GM19467 (cell line): ENCODE data around the gene CCDC182.

Experiments used
- ATAC-seq: cut with Tn5 transposase; IDR thresholded peaks from one replicate; pipeline ENCODE4 v1.9.1; 2021; ENCODE audit warnings: mild to moderate bottlenecking, moderate library complexity; ENCODE audit not compliant: unreplicated experiment

Gene CCDC182

DNA sequence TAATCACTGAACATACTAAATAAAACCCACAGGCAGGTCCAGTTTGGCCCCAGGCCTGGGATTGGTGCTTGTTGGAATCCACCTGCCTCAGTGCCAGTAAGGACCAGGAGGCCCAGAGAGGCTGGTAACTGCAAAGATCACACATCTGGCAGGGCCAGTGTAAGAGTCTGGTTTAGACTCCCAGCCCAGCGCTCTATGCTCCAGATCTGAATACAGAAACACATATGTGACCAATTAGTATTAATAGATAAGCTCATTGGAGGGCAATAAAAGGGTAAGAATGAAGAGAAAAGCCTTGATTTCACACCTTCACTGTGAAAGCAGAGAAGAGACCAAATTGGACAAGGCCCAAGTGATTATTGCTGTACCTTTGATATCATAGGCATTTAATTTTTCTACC is 13.6 kb upstream of the CCDC182 start:
- no peak for ATAC-seq

DNA sequence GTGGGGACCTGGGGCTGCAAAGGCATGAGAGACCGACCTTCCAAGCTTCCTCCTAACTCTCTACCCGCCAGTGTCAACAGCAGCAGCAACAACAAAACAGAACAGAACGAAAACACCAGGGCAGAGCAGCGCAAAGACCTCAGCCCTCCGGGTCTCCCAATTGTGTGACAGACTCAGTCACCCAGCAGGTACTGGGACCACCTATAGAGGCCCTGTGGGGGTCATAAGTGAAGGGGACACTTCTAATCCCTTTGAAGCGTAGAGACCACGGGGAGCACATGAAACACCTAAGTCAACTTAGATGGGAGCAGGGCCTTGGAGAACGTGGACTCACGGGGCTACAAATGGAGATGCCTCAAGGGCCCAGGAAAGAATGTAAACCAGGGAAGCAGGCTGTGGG is 12.6 kb upstream of the CCDC182 start:
- no peak for ATAC-seq

DNA sequence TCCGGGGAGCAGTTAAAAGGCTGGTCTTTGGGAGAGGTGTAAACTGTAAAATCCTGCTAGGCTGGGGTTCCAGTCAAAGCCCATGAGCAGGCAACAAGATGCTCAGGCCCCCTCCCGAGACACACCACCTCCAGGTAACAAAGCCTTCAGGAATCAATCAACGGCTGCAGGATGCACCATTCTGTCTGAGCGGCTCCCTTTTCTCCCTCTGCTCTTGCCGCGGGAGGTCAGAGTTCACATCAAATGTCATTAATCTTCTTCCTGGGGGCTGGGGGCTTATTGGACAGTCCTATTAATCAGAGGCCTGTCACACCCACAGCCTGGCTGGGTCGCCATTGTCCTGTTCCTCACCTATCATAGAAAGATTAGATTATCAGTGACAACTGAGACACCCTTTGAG is 11.9 kb upstream of the CCDC182 start:
- no peak for ATAC-seq

DNA sequence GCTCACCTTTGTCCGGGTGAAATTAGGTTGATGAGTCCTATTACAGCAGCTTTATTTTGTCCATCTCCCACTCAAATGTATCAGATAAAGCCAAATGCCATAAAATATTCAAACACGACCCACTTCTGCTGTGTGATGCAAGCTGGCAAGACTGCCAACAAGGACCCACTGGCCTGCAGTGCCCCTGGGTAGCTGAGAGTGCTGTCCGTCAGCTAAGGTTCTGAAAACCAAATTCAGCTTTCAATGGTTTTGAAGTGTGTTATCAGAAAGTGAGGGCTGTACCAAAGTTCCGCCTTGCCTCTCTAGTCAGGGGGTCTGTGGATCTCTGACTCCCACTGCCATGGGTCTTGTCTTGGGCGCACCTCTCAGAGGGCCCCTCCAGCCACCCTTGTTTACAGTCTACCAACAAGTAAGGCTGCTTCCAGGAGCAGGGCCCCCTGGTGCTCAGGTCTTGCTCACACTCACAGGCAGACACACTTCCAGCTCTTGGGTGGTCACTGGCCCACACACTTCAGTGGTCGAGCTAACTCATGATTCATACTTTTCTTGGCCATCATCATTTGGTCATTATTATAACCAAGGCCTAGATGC is 10.5 kb upstream of the CCDC182 start:
- no peak for ATAC-seq

DNA sequence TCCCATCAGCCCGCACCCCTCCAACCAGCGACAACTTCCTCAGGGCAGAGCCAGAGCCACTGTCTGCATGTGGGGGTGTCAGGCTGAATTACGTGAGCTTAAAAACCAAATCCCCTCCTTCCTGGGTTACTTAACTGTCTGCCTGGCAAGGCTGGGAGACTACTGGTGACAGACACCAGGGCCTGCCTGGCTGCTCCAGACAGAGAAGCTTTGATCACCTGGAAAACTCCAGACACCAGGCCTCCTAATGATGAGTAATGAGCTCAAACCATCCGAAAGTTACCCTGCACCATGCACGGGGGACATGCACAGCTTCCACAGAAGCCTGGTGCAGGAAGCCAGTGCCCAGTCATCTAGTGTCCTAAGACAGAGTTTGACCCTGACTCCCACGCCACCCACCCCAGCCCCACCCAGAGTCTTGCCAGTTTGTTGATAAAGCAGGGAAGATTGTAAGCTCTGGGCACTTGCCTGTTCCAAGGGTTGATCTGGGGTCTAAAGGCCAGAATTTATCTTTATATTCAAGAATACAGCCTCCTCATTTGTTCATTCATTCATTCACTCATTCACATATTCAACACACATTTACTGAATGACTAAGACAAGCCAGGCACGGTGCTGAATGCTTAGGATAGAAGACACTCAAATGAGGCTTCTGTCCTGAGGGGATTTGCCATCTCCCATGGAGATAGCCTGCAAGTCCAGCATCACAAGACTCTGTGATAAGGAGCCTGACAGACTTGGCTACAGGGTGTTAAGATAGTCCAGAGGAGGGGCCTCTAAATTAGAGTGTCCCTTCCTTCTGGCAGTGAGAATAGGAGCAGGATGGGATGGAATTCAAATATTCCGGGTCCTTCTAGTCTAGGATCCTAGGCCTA is 7.2 kb upstream of the CCDC182 start:
- no peak for ATAC-seq

DNA sequence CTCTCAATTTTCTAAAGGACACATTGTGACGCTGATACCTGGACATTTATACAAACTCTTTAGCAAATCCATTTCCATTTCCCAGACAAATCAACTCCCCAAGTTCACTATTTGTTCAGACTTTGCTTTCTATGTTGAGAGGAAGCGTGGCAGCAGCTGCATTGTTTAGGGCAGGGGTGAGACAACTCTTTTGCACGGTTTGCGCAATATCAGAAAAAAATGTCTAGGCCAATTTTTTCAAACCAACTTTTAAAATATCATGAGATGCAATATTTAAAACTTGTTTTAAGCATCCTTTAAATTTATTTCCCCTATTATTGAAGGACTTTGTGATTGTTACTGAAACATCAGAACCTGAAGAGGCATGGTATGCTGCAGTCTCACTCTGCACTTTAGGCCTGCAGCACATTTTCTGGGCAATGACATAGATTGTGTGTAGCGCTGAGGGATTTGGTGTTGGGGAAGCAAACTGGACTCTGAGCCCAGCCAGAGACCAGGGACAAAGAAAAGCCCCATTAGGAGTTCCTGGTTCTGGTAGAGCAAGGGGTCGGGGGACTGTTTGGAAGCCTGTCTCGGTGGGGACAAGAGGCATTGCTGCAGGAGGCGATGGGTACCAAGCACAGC is 6.4 kb upstream of the CCDC182 start:
- ATAC-seq: no peak

DNA sequence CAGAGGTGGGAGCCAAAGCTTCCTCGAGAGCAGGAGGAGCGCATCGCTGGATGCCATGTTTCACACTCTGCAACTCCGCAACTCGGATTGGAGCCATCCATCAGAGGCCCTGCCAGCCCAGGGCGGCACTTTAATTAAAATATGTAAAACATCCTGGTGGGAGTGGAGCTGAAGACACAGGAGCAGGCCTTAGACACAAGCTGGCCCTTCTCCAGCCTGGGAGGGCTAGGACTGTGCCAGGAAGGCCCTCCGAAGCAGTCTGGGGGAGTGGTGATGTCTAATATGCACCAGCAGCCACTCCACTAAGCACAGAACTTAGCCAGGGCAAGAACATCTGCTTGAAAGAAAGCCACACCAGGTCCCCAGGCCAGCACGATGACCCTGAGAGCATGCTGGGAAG is 5.8 kb upstream of the CCDC182 start:
- no peak for ATAC-seq

DNA sequence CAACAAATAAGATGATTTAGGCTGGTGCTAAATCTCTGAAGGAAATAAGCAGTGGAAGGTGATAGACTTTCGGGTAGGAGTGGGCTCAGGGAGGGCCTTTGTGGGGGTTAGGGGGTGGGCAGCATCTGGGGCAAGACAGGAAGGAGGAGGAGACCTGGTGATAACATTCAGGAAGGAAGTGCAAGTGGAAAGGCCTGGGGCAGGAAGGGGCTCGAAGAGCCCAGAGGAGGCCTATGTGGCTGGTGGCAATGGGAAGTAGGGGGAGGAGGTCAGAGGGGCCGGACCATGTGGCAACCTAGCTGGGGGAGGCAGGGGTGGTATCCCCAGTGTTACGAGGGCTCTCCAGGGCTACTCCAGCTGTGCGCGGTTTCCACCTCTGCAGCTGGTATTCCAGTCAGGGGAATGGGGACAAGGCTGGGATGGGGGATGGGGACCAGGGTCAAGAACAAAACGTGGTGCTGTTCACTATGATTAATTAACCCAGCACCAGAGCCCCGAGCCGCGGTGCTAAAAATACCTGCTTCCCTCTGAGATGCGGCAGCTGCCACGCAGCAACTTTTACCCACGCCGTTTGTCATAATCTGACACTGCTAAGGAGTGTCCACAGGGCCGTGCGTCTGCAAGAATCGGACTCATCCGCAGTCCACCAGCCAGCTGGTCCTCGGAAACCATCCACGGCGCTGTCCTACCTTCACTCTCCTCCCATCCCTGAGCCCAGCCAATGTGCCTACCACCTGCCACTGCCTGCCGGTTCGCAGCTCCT is 5.2 kb upstream of the CCDC182 start:
- ATAC-seq: no peak

DNA sequence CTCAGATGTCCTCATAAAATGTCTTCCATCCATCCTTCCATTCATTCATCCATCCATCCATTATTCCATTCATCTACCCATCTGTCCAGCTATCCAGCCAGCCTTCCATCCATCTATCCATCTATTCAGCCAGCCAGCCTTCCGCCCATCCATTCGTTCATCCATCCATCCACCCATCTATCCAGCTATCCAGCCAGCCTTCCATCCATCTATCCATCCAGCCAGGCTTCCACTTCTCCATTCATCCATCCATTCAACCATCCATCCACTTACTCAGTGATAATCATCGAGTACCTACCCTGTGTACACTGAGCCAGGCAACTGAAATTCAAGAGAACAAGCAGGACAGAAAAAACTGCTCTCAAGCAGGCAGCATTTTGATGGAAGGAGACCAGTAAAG is 4.6 kb upstream of the CCDC182 start:
- no peak for ATAC-seq

DNA sequence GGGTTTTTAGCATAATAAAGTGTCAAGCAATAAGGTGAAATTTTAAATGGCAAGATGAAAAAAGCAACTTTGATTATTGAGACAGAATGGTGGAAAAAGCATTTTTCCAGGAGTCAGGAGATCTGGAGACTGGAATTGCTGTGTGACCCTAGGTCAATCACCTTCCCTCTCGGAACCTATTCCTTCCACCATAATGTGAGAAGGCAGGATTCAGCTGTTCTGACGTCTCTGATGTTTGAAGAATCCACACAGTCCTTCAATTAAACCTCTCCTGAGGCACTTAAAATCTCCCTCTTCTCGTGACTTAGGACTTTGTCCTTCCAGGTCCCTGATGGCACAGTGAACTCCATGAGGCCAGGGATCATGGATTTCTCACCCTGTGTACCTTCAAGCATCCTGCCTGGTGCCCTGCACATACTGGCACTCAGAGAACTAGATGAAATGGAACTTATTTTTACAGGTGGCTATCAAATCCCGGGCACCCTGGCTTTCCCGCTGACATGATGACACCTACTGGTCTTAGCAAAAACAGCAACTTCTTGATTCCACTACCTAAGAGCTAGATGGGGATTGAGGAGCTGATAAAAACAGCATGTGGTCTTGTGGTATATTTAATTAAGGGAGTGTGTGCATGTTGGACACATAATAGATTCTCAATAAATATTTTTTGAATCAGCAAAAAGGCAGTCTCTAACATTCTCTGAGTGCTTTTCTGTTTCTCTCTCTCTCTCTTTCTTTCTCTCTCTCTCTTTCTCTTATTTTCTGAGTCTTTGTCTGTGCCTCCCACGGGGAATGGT is 2.3 kb upstream of the CCDC182 start:
- no peak for ATAC-seq

DNA sequence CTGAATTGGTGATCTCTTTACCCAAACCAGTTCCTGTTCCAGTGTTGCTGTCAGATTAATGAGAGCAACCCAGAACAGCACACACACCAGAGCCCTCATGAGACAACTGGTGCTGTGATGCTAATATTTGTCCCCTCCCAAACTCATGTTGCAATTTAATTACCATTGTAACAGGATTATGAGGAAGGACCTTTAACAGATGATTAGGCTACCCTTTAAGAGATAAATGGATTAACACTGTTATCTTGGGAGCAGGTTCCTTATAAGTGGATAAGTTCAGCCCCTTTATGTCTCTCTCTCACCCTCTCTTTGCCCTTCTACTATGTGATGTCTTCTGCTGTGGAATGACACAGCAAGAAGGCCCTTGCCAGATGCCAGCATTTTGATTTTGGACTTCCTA is 1.1 kb upstream of the CCDC182 start:
- no peak for ATAC-seq

DNA sequence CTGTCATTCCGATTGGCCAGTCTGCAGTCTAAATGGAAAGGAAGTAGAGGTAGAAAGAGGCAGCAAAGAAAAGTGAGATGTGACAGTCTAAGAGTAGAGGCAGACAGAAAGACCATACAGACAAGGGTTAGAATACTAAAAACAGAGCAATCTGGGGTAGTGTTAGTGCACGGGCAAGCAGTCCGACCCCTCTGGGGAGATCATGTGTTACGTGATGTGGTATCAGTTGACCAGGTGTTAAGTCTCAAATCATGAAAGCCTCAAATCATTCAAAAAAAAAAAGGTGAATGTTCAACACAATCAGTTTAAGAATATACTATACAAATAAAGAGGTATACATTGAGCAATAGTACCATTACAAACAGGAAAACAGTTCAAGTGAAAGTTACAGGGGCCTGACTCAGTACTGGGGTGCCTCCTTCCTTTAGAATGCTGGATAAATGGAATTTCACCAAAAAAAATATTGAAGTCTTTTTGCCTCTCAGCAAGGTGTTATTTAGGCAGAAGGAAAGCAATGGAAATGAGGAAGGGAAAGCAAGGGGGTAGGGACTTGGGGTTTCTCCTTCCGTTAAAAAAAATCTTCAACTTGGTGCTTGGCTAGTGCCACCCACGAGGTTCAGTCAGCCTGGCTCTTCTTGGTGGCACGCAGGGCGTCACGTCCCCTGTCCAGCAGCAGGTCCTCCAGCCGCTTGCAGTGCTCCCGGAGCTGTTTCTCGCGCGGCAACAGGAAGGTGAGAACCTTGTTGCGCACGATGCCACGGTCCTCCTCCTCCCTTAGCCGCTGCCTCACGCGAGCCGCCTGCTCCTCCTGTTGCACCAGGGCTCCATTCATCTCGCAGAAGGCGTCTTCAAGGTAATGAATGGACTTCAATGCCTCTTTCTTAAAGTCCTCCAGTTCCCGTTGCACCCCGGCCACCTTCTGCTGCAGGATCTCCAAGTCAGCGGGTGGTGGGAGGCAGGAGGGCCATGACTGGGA is 616 bp downstream of the CCDC182 start:
- ATAC-seq: no peak

DNA sequence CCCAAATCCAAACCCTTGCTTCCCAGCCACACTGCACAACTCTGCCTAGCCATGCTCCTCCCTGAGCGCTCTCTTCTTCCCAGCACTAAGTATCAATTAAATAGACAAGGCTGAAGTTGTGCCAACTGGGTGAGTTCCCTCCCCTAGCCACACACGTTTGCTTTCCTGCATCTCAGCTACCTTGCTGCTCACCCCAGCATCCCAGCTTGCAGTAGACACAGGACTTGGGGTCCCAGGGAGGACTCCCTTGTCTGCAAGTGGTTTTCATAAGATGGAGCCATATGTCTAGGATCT is 4.9 kb downstream of the CCDC182 start:
- ATAC-seq: no peak

DNA sequence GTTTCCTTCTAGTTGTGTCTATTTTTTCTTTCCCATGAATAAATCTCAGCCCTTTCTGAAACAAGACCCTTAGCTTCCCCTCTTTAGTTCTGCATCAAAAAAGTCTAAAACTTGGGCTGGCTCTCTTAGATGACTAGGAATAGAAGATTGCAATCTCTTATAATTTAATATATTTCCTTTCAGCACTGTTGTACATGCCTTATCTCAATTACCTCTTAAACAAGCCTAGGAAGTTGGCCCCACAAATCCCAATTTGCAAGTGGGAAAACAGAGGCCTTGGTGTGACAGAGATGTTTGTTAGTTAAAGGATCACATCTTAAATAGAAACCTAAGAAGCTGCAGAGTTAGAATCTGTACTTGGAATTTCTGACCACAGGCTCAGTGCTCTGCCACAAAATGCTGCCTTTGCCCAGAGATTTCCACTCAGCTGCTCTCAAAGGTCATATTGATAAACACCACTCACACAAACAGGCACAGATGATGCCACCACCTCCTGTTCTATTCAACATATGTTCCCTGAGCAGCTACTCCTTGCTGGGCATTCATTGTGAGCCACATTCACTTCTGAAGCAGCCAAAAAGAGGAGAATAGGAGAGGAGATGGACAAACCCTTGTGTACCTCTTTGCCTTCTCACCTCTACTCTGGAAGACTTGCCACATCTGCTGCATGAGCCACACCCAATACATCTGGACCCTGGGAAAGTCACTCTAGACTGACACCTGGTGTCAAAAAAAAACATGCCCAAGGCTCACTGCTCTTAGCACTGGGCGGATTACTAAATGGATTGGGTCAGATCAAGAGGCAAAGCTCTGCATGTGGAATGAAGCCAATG is 5.5 kb downstream of the CCDC182 start:
- no peak for ATAC-seq

DNA sequence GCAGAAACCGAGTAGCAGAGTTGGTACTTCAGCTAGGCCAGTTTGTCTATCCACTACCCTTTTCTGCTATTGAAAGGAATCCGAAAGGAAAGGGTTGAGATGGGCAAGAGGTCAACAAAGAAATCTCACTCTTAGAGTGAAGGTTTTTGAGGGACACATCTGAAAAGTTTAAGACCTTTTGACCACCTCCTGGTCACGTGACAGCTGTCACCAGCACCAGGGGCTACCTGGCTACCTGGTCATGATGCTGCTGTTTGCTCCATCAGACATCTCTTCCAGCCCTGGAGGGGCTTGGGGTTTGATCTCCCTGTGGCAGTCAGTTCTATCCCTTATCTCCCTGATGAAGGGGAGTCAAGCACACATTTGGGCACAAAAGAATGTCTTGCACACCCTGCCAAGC is 7.6 kb downstream of the CCDC182 start:
- ATAC-seq: no peak

DNA sequence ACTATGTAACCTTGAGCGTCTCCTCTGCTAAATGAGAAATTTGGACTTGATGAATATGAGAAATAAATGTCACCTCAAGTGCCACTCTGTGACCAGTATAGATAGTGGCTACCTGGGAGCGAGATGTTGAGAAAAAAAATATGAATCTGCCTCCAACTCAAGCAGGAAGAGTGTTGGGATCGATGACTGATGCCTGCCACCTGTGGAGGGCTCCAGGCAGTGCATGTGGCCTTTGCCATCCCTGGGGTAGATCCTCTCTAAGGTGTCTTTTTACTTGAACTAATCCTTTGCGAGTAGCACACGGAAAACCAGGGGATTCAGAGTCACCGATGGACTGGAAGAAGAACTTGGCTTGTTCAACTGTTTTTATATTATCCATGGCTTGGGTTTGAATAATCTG is 9.4 kb downstream of the CCDC182 start:
- ATAC-seq: no peak

DNA sequence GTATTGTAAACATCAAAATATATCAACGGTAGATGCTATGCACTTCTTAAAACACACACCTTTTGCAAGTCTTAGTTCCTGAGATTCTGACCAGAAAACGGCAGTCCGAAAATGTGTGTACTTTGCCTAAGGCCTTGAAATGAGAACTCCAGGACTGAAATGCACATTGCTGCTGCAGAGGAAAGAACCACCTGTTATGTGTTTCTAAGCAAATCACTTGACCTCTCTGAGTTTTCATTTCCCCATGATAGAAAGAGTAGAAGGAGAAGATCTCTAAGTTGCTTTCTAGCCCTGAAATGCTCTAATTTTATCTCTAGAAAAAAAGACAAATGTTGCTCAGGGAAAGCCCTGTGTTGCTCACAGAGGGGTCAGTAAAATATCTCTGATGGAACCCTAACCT is 9.9 kb downstream of the CCDC182 start:
- ATAC-seq: no peak

DNA sequence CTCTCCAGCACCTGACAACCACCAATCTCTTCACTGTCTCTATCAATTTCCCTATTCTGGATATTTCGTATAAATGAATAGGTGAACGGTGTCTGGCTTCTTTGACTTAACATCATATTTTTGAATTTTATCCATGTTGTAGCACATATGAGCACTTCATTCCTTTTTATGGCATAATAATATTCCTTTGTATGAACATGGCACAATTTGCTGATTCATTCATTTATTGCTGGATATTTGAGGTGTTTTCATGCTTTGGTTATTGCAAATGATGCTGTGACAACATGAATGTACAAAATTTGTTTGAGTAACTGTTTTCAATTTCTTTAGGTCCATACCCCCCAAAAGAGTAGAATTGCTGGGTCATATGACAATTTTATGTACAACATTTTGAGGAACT is 12.0 kb downstream of the CCDC182 start:
- ATAC-seq: no peak

DNA sequence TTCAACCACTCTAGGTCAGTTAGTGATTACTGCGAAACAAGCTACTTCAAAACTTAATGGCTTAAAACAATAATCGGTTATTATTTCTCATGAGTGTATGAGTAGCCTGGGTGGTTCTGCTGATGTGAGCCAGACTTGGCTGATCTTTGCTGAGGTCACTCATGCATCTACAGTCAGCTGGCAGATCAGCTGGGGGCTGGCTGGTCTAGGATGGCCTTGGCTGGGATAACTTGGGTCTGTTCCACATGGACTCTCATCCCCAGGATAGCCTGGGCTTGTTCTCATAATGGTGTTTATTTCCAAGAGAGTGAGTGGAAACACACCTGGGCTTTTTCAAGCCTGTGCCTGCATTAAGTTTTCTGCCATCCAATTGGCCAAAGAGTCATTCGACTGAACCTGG is 13.0 kb downstream of the CCDC182 start:
- no peak for ATAC-seq
